ENCODE data around the gene ZBTB21.

ZBTB21 gene

GRCh38 chr21:42021371-42022090, 11.4 kb upstream of the ZBTB21 start:
- FAIRE-seq, result no peak
- TF ChIP-seq, protein P1, sequence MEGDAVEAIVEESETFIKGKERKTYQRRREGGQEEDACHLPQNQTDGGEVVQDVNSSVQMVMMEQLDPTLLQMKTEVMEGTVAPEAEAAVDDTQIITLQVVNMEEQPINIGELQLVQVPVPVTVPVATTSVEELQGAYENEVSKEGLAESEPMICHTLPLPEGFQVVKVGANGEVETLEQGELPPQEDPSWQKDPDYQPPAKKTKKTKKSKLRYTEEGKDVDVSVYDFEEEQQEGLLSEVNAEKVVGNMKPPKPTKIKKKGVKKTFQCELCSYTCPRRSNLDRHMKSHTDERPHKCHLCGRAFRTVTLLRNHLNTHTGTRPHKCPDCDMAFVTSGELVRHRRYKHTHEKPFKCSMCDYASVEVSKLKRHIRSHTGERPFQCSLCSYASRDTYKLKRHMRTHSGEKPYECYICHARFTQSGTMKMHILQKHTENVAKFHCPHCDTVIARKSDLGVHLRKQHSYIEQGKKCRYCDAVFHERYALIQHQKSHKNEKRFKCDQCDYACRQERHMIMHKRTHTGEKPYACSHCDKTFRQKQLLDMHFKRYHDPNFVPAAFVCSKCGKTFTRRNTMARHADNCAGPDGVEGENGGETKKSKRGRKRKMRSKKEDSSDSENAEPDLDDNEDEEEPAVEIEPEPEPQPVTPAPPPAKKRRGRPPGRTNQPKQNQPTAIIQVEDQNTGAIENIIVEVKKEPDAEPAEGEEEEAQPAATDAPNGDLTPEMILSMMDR (IDR thresholded peaks at IDR 0.05; ENCODE audit: insufficient read depth, missing control alignments), result no peak
- DNase-seq (ENCODE audit: insufficient read length, low spot score), result no peak

DNA sequence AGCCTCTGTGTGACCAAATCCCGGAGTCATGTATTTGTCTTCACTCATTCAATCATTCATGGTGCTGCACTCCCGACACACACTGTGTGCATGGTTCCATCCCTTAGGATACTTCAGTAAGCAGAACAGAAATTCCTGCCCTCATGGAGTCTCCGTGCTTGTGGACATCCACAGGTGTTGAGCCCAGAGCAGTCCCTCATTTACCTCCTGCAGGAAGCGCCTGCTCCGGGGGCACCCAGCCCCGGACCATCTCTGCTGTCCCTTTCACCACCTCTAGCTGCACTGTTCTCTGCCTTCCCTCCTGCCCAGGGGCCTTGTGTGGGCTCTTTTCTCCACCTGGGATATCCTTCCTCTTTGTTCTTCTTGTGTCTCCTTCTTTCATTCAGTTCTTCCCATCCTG, 9.5 kb upstream of the ZBTB21 start:
- FAIRE-seq (no peak), DNase-seq (ENCODE audit: insufficient read length, low spot score) (no peak)
- TF ChIP-seq, protein P1 (IDR thresholded peaks at IDR 0.05; ENCODE audit: insufficient read depth, missing control alignments), result no peak

GRCh38 chr21:42019101-42019605, 9.0 kb upstream of the ZBTB21 start:
- DNase-seq (ENCODE audit: insufficient read length, low spot score), result no peak
- FAIRE-seq, result no peak
- TF ChIP-seq, protein P1 (IDR thresholded peaks at IDR 0.05; ENCODE audit: insufficient read depth, missing control alignments), result no peak

DNA sequence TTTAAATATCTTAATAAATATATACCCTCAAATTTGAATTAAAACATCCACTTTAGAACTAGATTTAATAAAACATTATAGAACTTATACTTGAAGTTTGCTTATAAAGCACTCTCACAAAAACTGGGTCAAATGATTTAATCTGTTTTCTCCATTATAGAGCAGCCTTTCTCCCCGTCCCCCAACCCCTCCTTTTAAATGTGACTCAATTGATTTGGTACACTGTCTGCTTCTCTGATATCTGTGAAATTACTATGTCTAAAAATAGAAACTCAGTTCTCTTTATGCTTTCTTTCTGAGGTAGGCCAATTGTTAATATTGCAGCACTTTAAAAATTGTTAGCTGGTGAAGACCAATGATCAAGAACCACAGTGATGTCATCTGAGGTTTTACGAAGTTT, 6.9 kb upstream of the ZBTB21 start:
- FAIRE-seq, result no peak
- TF ChIP-seq, protein P1 (IDR thresholded peaks at IDR 0.05; ENCODE audit: insufficient read depth, missing control alignments), result no peak
- no peak for DNase-seq (ENCODE audit: insufficient read length, low spot score)

- FAIRE-seq, result no peak
- DNase-seq (ENCODE audit: insufficient read length, low spot score), result no peak
- TF ChIP-seq, protein P1 (IDR thresholded peaks at IDR 0.05; ENCODE audit: insufficient read depth, missing control alignments), result no peak
Measured at GRCh38 chr21:42016364-42016985, 6.3 kb upstream of the ZBTB21 start.

DNA sequence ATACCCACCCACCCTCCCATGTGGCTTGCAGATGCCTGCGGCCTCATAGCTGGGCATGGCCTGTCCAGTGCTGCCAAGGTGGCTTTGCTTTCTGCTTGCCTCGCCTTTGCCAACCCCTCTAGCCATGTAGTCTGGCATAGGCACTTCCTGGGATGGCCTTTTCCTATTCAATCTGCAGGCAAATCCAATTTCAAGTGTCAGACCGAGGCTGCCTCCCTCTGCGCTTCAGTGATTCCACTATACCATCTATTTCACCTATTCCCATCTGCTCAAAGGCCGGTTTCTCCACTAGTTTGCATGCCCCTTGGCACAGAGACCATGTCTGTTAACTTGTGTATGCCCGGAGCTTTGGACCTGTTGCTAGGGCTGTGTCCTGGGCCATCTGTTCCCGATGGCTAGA, 3.8 kb upstream of the ZBTB21 start:
- no peak for DNase-seq (ENCODE audit: insufficient read length, low spot score)
- no peak for FAIRE-seq
- TF ChIP-seq, protein P1 (IDR thresholded peaks at IDR 0.05; ENCODE audit: insufficient read depth, missing control alignments), result no peak

GRCh38 chr21:42013376-42013775, 3.2 kb upstream of the ZBTB21 start:
- TF ChIP-seq, protein P1 (IDR thresholded peaks at IDR 0.05; ENCODE audit: insufficient read depth, missing control alignments), result no peak
- DNase-seq (ENCODE audit: insufficient read length, low spot score) (no peak), FAIRE-seq (no peak)

Data from D721Med (cell line).